Right renal cortex interstitium (tissue), 3 donors: ENCODE data around the gene TRPV2. TPM values are rescaled to one million over a fixed set of nuclear protein-coding genes. Genes with fewer than 3 reads are reported as not detected.

Experiments
- DNase-seq, 3 donors: peaks; one replicate each; pipeline ENCODE4 v3.0.0-alpha.2; 2013; ENCODE audit warnings: low read depth in 3 of 3, low spot score in 2 of 3
- polyA plus RNA-seq, 3 donors: library from polyadenylated mRNA; unstranded; fragments of 120-200 nt; gene quantifications; one replicate each; pipeline ENCODE4 v1.2.1, GENCODE V29; 2013; ENCODE audit not compliant: insufficient read length in 3 of 3

Gene TRPV2
- polyA plus RNA-seq, 3 donors, result 2.3 to 3.1 (median 2.9) TPM

DNA sequence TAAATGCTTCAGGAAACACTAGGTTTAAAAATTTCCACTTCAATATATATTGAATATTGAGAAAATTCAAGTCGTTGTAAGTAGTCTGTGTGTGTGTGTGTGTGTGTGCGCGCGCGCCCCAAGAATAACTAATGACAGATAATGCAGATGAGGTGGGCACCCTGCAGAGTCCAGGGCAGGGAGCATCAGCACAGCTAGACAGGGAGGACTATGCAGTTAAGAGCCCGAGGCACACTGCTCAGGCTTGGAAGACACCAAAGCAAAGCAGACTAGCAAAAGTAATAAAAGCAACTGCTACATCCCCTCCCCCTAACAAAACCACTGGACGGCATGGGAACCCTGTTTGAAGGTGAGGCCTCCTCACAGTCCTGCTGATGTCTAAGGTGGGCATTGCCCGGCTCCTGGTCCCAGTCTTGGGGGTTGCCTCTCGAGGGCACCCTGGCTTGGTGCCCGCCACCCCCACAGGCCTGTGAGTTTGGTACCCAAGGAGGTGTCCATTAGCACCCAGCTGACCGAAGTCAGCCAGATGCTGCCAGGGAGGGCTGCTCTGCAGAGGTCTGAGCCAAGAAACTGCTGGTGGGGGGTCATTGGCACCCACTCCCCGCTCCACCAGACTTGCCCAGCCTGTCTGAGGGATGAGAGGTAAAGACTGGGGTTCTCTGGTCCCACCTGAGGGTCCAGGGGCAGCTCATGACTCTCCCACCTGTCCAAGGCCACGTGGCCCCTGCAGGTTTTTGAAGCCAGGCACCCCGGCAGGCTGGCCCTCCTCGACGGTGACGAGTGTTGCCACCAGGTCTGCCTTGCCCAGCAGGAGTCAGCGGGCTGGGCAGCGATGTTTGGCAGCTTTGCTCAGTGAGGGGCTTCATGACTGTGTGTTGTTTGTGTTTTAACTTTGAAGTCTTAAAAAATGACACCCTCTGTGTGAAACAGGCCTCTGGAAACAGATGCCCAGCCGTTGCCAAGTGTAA is 58.0 kb downstream of the TRPV2 start:
- no peak for DNase-seq

DNA sequence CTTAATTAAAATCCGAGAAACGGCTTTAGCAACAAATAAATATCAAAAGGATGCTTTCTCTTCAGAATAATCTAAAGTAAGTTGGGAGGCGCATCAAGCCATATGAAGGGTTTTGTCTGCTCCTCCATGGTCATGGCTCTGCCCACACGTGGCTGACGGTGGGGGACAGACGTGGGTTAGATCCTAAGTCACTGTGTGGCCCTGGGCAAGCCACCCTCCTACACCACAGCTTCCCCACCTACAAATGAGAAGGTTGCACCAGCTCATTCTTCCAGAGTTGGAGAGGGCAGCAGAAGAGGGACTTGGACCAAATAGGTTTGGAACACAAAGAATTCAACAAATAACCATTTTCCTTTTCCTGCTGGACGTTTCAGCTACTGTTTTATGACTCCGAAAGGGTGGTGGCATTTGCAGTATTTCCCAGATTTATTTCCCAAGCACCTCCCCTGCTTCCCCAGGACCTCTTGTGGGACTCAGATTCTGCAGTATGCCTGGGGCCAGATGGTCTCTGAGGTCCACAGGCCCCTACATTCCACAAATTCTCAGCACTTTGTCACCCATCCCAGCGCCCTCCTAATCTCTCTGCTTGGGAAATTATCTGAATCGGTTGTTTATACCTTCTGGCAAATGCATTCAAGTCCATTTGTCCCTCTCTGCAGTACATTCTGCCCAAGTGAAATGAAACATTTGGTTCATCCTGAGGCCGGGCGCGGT is 58.8 kb downstream of the TRPV2 start:
- DNase-seq, result no peak

DNA sequence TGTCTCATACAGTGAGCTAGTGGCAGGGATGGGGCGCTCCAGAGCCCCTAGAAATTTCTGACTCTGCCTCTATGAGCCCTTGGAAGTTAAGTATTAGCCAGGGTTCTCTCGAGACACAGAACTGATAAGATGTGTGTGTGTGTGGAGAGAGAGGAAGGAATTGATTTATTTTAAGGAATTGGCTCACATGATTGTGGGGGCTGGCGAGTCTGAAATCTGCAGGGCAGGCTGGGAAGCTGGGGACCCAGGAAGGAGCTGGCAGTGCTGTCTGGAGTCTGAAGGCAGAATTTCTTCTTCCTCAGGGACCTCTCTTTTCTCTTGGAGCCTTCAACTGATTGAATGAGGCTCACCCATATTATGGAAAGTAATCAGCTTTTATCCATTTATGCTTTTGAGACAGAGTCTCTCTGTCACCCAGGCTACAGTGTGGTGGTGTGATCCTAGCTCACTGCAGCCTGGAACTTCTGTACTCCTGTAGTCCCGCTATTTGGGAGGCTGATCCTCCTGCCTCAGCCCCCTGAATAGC is 59.9 kb downstream of the TRPV2 start:
- DNase-seq, result no peak

DNA sequence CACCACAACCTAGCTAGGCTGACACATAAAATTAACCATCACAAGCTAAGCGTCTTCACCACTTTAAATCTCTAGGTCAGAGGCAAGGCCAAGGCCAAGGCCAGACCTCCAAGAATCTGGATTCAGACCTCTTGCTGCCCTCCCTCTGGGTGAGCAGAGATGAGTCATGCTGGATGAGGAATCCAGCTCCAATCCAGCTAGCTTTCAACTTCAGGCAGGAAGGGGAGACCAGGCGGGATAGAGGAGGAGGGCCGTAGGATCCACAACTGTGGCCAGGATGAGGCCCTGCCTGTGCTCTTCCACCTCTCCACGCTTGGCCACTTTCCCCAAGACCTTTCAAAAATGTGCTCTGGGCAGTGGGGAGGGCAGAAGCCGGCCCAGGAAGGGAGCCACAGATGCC is 61.9 kb downstream of the TRPV2 start:
- no peak for DNase-seq

DNA sequence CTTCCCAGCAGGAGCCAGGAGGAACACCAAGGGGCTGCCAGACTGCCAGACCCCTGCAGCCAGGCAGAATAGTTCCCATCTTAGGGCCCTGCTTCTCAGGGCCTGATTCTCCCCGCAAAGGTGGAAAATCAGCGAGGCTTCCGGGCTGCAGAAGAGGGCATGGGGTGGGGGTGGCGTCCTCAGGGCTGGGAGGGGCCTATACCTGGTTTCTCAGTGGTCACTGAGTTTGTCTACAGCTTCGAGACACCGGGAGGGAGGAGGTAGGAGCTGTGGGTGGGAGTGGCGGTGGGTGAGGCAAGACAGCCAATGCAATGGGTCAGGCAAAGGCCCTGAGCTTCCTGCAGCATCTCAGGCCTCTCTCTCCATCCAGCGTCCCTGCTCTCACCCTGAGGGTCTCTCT is 62.3 kb downstream of the TRPV2 start:
- no peak for DNase-seq

DNA sequence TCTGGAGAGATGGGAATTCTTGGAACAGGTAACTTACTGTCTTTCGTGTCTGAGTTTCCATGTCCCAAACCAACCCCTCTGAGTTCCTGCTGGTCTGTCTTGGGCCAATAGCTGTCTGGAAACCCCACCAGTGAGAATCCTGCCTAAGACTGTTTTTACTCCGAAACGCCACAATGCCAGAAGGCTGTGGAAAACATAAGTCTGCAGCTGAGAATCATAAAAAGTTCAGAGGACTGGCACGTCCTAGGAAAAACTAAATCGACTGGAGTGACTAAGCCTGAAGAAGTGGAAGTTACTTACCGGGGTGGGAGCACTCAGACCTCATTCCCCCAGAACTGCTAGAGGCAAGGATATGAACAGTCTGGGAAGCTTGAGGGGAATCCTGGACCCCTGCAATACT is 63.3 kb downstream of the TRPV2 start:
- DNase-seq, result no peak

DNA sequence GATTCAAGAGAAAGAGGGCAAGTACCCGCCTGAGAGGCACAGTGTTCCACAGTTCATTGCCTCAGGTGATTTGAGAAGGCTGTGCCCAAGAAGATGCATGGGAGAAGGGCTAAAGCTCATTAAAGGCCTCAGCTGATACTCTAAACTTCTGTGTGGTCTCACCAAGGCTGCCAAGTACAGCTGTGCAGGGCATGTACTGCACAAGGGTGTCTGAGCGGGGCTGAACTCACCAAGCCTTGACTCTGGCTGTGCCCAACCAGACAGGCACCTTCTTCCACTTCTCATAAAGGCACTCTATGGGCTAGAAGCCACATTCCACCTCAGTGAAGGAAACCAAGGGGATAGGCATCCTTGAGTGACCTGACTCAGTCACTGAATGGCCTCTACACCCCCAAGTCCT is 63.9 kb downstream of the TRPV2 start:
- no peak for DNase-seq

DNA sequence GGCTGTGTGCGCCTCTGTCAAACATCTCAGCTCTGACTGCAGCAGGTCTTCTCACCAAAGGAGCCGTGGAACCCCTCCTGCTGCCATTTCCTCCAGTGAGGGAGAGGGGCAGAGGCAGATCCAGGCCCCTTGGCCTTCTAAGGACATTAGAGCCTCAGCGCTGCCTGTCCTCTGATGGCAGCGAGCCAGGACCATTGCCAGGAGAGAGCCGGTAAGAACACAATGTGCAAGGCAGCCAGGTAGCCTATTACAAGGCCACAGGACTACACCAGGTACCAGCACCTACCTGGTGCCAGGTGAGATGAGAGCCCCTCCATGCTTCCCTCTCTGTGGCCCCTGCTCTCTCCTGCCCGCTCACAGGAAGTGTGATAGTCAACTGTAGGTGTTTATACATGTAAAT is 65.6 kb downstream of the TRPV2 start:
- no peak for DNase-seq

DNA sequence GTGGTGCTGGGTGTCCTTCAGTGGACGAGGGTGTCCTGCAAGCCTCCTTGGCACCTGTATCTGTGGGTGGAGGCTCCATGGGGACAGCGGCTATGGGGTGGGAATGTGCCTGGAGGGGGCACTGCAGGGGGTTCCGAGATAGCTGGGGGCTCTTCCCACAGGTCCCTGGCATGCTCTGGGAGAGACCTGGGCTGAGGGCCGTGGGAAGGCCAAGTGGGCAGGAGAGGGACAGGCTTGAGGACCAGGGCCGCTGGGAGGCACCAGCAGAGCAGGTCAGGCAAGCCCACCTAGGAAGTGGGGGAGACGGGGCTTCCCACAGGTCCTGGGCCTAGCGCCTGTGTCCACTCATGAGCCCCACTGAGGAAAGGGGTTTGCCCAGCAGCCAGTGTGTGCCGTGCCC is 66.9 kb downstream of the TRPV2 start:
- no peak for DNase-seq

DNA sequence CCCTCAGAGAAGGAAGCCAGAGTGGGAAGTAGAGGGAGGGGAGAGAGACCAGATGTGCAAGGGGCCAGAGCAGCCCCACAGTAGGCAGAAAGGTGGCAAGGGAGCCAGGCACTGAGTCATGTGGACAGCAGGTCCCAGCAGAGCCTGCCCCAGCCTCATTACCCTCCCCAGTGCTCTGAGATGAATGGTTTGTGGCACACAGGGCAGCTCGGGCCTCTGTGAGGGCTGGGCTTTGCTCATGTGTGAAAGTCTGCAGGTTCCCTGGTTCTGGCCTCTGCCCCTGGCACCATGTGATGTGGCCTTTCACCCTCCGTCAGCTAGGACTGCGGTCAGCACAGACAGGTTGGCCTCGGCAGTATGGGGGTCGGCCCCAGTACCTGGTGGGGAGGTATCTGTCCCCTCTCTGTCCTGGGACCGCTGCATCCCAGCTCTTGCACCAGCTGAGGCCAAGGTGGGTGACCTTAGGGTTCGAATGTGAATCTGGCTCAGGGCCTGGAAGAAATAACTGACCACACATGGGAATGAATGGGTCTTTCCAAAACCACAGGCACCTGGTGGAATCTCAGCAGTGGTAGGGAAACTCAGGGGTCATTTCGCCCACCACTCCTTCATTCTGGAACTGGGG is 67.8 kb downstream of the TRPV2 start:
- no peak for DNase-seq

DNA sequence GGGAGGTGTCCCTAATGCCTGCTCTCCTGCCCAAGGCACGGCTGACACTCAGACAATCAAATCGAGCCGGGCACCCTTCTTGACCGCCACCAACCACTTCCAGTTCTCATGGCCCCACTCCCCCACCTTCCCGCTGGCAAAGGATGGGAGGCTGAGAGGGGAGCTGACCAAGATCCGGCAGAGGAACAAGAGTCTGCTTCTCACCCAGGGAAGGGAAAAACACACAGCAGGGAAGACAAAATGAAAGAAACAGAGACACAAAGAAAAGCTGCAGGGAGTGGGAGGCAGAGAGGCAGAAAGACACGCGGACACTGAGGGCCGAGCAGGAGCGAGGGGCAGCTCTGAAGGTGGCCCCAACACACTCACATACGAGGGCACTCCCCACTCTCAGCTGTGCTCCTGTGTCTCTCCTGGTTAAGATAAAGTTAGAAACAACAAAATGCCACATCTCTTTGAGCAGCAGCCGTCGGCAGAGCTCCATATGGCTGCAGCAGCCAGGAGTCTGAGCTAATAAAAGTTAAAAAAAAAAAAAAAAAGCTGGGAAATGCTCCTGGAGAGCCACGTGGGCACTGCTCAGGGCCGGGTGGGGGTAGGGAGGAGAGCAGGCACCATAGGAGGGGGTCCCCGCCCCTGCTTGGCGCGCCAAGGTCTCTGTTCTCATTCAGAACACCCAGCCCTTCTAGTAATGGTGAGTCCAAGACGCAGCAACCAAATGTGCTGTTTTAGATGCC is 69.2 kb downstream of the TRPV2 start:
- no peak for DNase-seq

Other genes starting within 250 kb of the TRPV2 start
- gene NCOR1, start 200.0 kb upstream of the TRPV2 start, polyA plus RNA-seq, result 100 to 1,000 TPM; 108 to 112 (median 110) TPM
- gene PIGL, start 198.4 kb upstream of the TRPV2 start, polyA plus RNA-seq, result 10 to 100 TPM; 21.7 to 24.7 (median 22.2) TPM
- gene CENPV, start 62.1 kb upstream of the TRPV2 start, polyA plus RNA-seq, result 10 to 100 TPM; 70.1 to 75.0 (median 70.8) TPM
- 1,000 to 10,000 TPM; 2,522 to 2,599 (median 2,549) TPM for gene UBB, start 34.5 kb upstream of the TRPV2 start, polyA plus RNA-seq
- 1 to 10 TPM; 4.2 to 4.7 (median 4.6) TPM for gene LRRC75A, start 76.6 kb downstream of the TRPV2 start, polyA plus RNA-seq
- gene ZNF287, start 153.6 kb downstream of the TRPV2 start, polyA plus RNA-seq, result 10 to 100 TPM; 10.8 to 12.7 (median 11.6) TPM
- 10 to 100 TPM; 11.8 to 14.0 (median 13.0) TPM for gene ZNF624, start 238.3 kb downstream of the TRPV2 start, polyA plus RNA-seq